ENCODE results near the gene MYO18B. TPM values are rescaled to one million over a fixed set of nuclear protein-coding genes. Genes with fewer than 3 reads are reported as not detected.

Gene MYO18B
- total RNA-seq: under 1 TPM in 1 of 2 donors, not detected in 1; 0.11 TPM

GRCh38 chr22:25741692-25742626 is at the start of gene MYO18B:
TSS of gene MYO18B (plus strand) at chr22:25742188. CDS start at chr22:25761093, 18,905 bp downstream.
- no peaks in the 10 kb centered on the region for H3K4me1 ChIP-seq
- H3K9me3 ChIP-seq: no peaks in the 10 kb centered on the region
- intact Hi-C loops (cut with DNase I): no loop called here
- H3K9ac ChIP-seq (ENCODE audit: low read depth in 2 of 2, low read length in 2 of 2): no peak within 1 kb of the TSS
- H3K4me3 ChIP-seq: no peak within 1 kb of the TSS
- no peaks in the 10 kb centered on the region for H3K36me3 ChIP-seq
- no peak for DNase-seq
- no peaks in the 10 kb centered on the region for H3K27me3 ChIP-seq
- H3K27ac ChIP-seq: no peak within 1 kb of the TSS
- TF ChIP-seq CTCF (IDR thresholded peaks at IDR 0.05): no peak

- Histone ChIP-seq H3K9me3 (no peaks in the 10 kb centered on the region), H3K4me1 (no peaks in the 10 kb centered on the region), H3K9ac (ENCODE audit: low read depth in 2 of 2, low read length in 2 of 2) (no peak overlapping the region), H3K4me3 (no peak overlapping the region), H3K36me3 (no peaks in the 10 kb centered on the region), H3K27ac (no peak overlapping the region), H3K27me3 (no peaks in the 10 kb centered on the region)
- DNase-seq: no peak
- TF ChIP-seq CTCF (IDR thresholded peaks at IDR 0.05): no peak
- intact Hi-C loops (cut with DNase I): no loop called here
Measured at GRCh38 chr22:25692397-25693267, 49.4 kb upstream of the MYO18B start.

GRCh38 chr22:25693268-25693565 is 48.8 kb upstream of the MYO18B start:
- Histone ChIP-seq H3K4me3 (no peak overlapping the region), H3K4me1 (no peaks in the 10 kb centered on the region), H3K27me3 (no peaks in the 10 kb centered on the region), H3K9me3 (no peaks in the 10 kb centered on the region), H3K36me3 (no peaks in the 10 kb centered on the region), H3K9ac (ENCODE audit: low read depth in 2 of 2, low read length in 2 of 2) (no peak overlapping the region), H3K27ac (no peak overlapping the region)
- intact Hi-C loops (cut with DNase I): no loop called here
- TF ChIP-seq CTCF (IDR thresholded peaks at IDR 0.05): no peak
- no peak for DNase-seq

- Histone ChIP-seq H3K36me3 (no peaks in the 10 kb centered on the region), H3K4me3 (no peak overlapping the region), H3K27me3 (no peaks in the 10 kb centered on the region), H3K9ac (ENCODE audit: low read depth in 2 of 2, low read length in 2 of 2) (no peak overlapping the region), H3K4me1 (no peaks in the 10 kb centered on the region), H3K9me3 (no peaks in the 10 kb centered on the region), H3K27ac (no peak overlapping the region)
- no peak for TF ChIP-seq CTCF (IDR thresholded peaks at IDR 0.05)
- DNase-seq: no peak
- intact Hi-C loops (cut with DNase I): no loop called here
Measured at GRCh38 chr22:25694196-25694907, 47.6 kb upstream of the MYO18B start.

GRCh38 chr22:25695146-25695545 is 46.8 kb upstream of the MYO18B start:
- intact Hi-C loops (cut with DNase I): no loop called here
- Histone ChIP-seq H3K4me1 (no peaks in the 10 kb centered on the region), H3K4me3 (no peak overlapping the region), H3K27ac (no peak overlapping the region), H3K27me3 (no peaks in the 10 kb centered on the region), H3K9me3 (no peaks in the 10 kb centered on the region), H3K36me3 (no peaks in the 10 kb centered on the region), H3K9ac (ENCODE audit: low read depth in 2 of 2, low read length in 2 of 2) (no peak overlapping the region)
- DNase-seq: no peak
- TF ChIP-seq CTCF (IDR thresholded peaks at IDR 0.05): no peak

Data from colonic mucosa (tissue), 4 donors.